Liver (tissue), 9 donors: ENCODE measurements around the gene GXYLT2. TPM values are rescaled to one million over a fixed set of nuclear protein-coding genes. Genes with fewer than 3 reads are reported as not detected.

ENCODE experiments used
- DNase-seq: peaks from one replicate; pipeline ENCODE4 v3.0.0-alpha.2; 2017; ENCODE audit warnings: low spot score
- H3K27ac ChIP-seq, 2 donors: one replicate each; pipeline ENCODE4 v1.7.0; 2013; ENCODE audit warnings: inconsistent platforms in 2 of 2, low read length in 2 of 2, control low read depth in 1 of 2, low read depth in 1 of 2, mild to moderate bottlenecking in 1 of 2
- H3K27me3 ChIP-seq, 4 donors: one replicate each; pipeline versions ENCODE4 v1.6.1 to v1.7.0; 2013; ENCODE audit warnings: low read length in 3 of 4, inconsistent platforms in 1 of 4, mild to moderate bottlenecking in 1 of 4, moderate library complexity in 1 of 4; ENCODE audit not compliant: control insufficient read depth in 4 of 4, insufficient read depth in 4 of 4
- H3K36me3 ChIP-seq, 4 donors: one replicate each; pipeline versions ENCODE4 v1.6.1 to v1.7.0; 2013; ENCODE audit warnings: low read length in 3 of 4, mild to moderate bottlenecking in 3 of 4, low read depth in 1 of 4, moderate library complexity in 1 of 4; ENCODE audit not compliant: control insufficient read depth in 4 of 4, insufficient read depth in 3 of 4
- H3K4me1 ChIP-seq, 4 donors: one replicate each; pipeline versions ENCODE4 v1.6.1 to v1.7.0; 2013; ENCODE audit warnings: low read length in 3 of 4, mild to moderate bottlenecking in 3 of 4, moderate library complexity in 1 of 4; ENCODE audit not compliant: control insufficient read depth in 4 of 4, insufficient read depth in 4 of 4
- H3K4me3 ChIP-seq, 3 donors: one replicate each; pipeline versions ENCODE4 v1.6.1 to v1.7.0; 2013; ENCODE audit warnings: low read length in 3 of 3, control low read depth in 1 of 3, low read depth in 1 of 3, mild to moderate bottlenecking in 1 of 3
- H3K9ac ChIP-seq, 2 donors: one replicate each; pipeline ENCODE4 v1.7.0; 2013; ENCODE audit warnings: low read length in 2 of 2, mild to moderate bottlenecking in 2 of 2, moderate library complexity in 2 of 2, control low read depth in 1 of 2, low read depth in 1 of 2
- H3K9me3 ChIP-seq, 4 donors: one replicate each; pipeline versions ENCODE4 v1.6.1 to v1.7.0; 2013; ENCODE audit warnings: low read length in 3 of 4; ENCODE audit not compliant: control insufficient read depth in 4 of 4
- EGR1 ChIP-seq, 2 donors: IDR thresholded peaks; 2 replicates each; pipeline ENCODE4 v1.6.1; 2016 to 2018; ENCODE audit warnings: antibody characterized with exemption in 2 of 2, low read depth in 2 of 2
- FOXA1 ChIP-seq: IDR thresholded peaks from 2 replicates; pipeline ENCODE4 v1.6.1; 2016; ENCODE audit warnings: antibody characterized with exemption
- FOXA2 ChIP-seq: IDR thresholded peaks from 2 replicates; pipeline ENCODE4 v1.6.1; 2016; ENCODE audit warnings: antibody characterized with exemption
- GABPA ChIP-seq, 2 donors: IDR thresholded peaks in 1 of 2; conservative IDR thresholded peaks in 1 of 2; 2 replicates each; pipeline ENCODE4 v1.6.1; 2016; ENCODE audit warnings: antibody characterized with exemption in 2 of 2, mild to moderate bottlenecking in 1 of 2, moderate library complexity in 1 of 2
- HNF4A ChIP-seq, 2 donors: conservative IDR thresholded peaks; 2 replicates each; pipeline ENCODE4 v1.6.1; 2016; ENCODE audit warnings: antibody characterized with exemption in 2 of 2, mild to moderate bottlenecking in 2 of 2
- HNF4G ChIP-seq: IDR thresholded peaks from 2 replicates; pipeline ENCODE4 v1.6.1; 2016; ENCODE audit warnings: antibody characterized with exemption
- JUND ChIP-seq, 2 donors: IDR thresholded peaks; 2 replicates each; pipeline ENCODE4 v1.6.1; 2016; ENCODE audit warnings: antibody characterized with exemption in 2 of 2
- NR2F2 ChIP-seq: IDR thresholded peaks from 2 replicates; pipeline ENCODE4 v1.6.1; 2016; ENCODE audit warnings: antibody characterized with exemption
- RAD21 ChIP-seq, 2 donors: IDR thresholded peaks; 2 replicates each; pipeline ENCODE4 v1.6.1; 2016; ENCODE audit warnings: antibody characterized with exemption in 2 of 2, mild to moderate bottlenecking in 2 of 2
- RXRA ChIP-seq, 2 donors: IDR thresholded peaks; 2 replicates each; pipeline ENCODE4 v1.6.1; 2017 to 2018; ENCODE audit warnings: antibody characterized with exemption in 2 of 2, mild to moderate bottlenecking in 1 of 2
- SP1 ChIP-seq: IDR thresholded peaks from 2 replicates; pipeline ENCODE4 v1.6.1; 2018; ENCODE audit warnings: antibody characterized with exemption, mild to moderate bottlenecking
- TAF1 ChIP-seq: conservative IDR thresholded peaks from 2 replicates; pipeline ENCODE4 v1.6.1; 2016; ENCODE audit warnings: antibody characterized with exemption, mild to moderate bottlenecking
- YY1 ChIP-seq: IDR thresholded peaks from 2 replicates; pipeline ENCODE4 v1.6.1; 2016; ENCODE audit warnings: antibody characterized with exemption, mild to moderate bottlenecking
- polyA plus RNA-seq, 2 donors: library from polyadenylated mRNA; stranded (reverse) in 1 of 2; unstranded in 1 of 2; fragments of 200-250 nt in 1 of 2; fragments of >200 nt in 1 of 2; fragmentation: Nextera tagmentation in 1 of 2; extraction: Ambion mirVana in 1 of 2; gene quantifications; one replicate each; pipeline versions ENCODE4 v1.2.1 to v1.2.3, GENCODE V29; 2013 to 2015
- total RNA-seq, 2 donors: library from RNA; depleted of rRNA; stranded (reverse); fragments of >200 nt; gene quantifications; one replicate each; pipeline ENCODE4 v1.2.3, GENCODE V29; 2014
- TF ChIP-seq, protein P1 (sequence below): IDR thresholded peaks from 2 replicates; pipeline ENCODE4 v1.6.1; 2016; ENCODE audit warnings: antibody characterized with exemption, mild to moderate bottlenecking
- TF ChIP-seq, protein P2 (sequence below): fragments of 150-350 bp; IDR thresholded peaks from 2 replicates; pipeline ENCODE4 v1.5.1; 2017; ENCODE audit warnings: improper control_type of control experiment, low read depth, low read length; ENCODE audit not compliant: missing input control
- TF ChIP-seq, protein P3 (sequence below): IDR thresholded peaks from 2 replicates; pipeline ENCODE4 v1.6.1; 2016; ENCODE audit warnings: antibody characterized with exemption
- TF ChIP-seq, protein P4 (sequence below): IDR thresholded peaks from 2 replicates; pipeline ENCODE4 v1.6.1; 2016; ENCODE audit warnings: antibody characterized with exemption
- TF ChIP-seq, protein P5 (sequence below): IDR thresholded peaks from 2 replicates; pipeline ENCODE4 v1.6.1; 2016; ENCODE audit warnings: antibody characterized with exemption
- donor health status: healthy.
- donor health status: healthy.
- donor health status: healthy.
- donor health status: healthy.
- donor health status: healthy.

Gene GXYLT2
- total and polyA plus RNA-seq, 4 donors: 0.06 to 0.98 (median 0.10) TPM

DNA sequence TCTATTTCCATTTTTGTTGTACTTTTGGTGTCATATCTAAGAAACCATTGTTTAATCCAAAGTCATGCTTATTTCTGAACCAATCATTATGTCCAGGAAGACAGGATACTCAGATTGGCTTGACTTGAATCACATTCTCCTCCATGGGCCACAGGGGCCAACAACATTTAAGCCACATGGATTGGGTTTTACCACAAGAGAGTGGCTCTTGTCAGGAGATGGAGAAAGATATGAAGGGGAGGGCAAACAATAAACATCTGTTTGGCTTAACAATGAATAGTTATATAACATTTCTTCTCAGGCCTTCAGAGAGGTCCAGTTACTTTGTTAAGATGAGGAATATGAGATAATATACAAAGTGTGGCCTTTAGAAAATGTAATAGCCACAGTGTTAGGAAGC lies 44.6 kb downstream of the GXYLT2 start:
- Histone ChIP-seq H3K36me3 (no peaks in the 10 kb centered on the region), H3K9ac (no peak overlapping the region), H3K9me3 (no peaks in the 10 kb centered on the region), H3K4me1 (no peaks in the 10 kb centered on the region), H3K27me3 (no peaks in the 10 kb centered on the region), H3K4me3 (no peak overlapping the region), H3K27ac (no peak overlapping the region)
- TF ChIP-seq NR2F2: no peak
- no peak for TF ChIP-seq RXRA (IDR thresholded peaks at IDR 0.05)
- TF ChIP-seq RAD21 (IDR thresholded peaks at IDR 0.05): no peak
- TF ChIP-seq HNF4G: no peak
- no peak for TF ChIP-seq GABPA (IDR thresholded peaks at IDR 0.05 in 1 of 2, conservative IDR thresholded peaks at IDR 0.05 in 1 of 2)
- TF ChIP-seq, protein P1, sequence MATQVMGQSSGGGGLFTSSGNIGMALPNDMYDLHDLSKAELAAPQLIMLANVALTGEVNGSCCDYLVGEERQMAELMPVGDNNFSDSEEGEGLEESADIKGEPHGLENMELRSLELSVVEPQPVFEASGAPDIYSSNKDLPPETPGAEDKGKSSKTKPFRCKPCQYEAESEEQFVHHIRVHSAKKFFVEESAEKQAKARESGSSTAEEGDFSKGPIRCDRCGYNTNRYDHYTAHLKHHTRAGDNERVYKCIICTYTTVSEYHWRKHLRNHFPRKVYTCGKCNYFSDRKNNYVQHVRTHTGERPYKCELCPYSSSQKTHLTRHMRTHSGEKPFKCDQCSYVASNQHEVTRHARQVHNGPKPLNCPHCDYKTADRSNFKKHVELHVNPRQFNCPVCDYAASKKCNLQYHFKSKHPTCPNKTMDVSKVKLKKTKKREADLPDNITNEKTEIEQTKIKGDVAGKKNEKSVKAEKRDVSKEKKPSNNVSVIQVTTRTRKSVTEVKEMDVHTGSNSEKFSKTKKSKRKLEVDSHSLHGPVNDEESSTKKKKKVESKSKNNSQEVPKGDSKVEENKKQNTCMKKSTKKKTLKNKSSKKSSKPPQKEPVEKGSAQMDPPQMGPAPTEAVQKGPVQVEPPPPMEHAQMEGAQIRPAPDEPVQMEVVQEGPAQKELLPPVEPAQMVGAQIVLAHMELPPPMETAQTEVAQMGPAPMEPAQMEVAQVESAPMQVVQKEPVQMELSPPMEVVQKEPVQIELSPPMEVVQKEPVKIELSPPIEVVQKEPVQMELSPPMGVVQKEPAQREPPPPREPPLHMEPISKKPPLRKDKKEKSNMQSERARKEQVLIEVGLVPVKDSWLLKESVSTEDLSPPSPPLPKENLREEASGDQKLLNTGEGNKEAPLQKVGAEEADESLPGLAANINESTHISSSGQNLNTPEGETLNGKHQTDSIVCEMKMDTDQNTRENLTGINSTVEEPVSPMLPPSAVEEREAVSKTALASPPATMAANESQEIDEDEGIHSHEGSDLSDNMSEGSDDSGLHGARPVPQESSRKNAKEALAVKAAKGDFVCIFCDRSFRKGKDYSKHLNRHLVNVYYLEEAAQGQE: no peak
- TF ChIP-seq JUND (IDR thresholded peaks at IDR 0.05): no peak
- TF ChIP-seq, protein P2, sequence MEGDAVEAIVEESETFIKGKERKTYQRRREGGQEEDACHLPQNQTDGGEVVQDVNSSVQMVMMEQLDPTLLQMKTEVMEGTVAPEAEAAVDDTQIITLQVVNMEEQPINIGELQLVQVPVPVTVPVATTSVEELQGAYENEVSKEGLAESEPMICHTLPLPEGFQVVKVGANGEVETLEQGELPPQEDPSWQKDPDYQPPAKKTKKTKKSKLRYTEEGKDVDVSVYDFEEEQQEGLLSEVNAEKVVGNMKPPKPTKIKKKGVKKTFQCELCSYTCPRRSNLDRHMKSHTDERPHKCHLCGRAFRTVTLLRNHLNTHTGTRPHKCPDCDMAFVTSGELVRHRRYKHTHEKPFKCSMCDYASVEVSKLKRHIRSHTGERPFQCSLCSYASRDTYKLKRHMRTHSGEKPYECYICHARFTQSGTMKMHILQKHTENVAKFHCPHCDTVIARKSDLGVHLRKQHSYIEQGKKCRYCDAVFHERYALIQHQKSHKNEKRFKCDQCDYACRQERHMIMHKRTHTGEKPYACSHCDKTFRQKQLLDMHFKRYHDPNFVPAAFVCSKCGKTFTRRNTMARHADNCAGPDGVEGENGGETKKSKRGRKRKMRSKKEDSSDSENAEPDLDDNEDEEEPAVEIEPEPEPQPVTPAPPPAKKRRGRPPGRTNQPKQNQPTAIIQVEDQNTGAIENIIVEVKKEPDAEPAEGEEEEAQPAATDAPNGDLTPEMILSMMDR: no peak
- TF ChIP-seq FOXA2: no peak
- TF ChIP-seq SP1: no peak
- TF ChIP-seq, protein P3, sequence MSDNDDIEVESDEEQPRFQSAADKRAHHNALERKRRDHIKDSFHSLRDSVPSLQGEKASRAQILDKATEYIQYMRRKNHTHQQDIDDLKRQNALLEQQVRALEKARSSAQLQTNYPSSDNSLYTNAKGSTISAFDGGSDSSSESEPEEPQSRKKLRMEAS: no peak
- no peak for TF ChIP-seq FOXA1
- TF ChIP-seq HNF4A (conservative IDR thresholded peaks at IDR 0.05): no peak
- TF ChIP-seq, protein P4, sequence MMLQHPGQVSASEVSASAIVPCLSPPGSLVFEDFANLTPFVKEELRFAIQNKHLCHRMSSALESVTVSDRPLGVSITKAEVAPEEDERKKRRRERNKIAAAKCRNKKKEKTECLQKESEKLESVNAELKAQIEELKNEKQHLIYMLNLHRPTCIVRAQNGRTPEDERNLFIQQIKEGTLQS: no peak
- no peak for TF ChIP-seq YY1
- no peak for TF ChIP-seq TAF1
- TF ChIP-seq EGR1 (IDR thresholded peaks at IDR 0.05; ENCODE audit: low read depth in 2 of 2): no peak
- TF ChIP-seq, protein P5, sequence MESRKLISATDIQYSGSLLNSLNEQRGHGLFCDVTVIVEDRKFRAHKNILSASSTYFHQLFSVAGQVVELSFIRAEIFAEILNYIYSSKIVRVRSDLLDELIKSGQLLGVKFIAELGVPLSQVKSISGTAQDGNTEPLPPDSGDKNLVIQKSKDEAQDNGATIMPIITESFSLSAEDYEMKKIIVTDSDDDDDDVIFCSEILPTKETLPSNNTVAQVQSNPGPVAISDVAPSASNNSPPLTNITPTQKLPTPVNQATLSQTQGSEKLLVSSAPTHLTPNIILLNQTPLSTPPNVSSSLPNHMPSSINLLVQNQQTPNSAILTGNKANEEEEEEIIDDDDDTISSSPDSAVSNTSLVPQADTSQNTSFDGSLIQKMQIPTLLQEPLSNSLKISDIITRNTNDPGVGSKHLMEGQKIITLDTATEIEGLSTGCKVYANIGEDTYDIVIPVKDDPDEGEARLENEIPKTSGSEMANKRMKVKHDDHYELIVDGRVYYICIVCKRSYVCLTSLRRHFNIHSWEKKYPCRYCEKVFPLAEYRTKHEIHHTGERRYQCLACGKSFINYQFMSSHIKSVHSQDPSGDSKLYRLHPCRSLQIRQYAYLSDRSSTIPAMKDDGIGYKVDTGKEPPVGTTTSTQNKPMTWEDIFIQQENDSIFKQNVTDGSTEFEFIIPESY: no peak
- DNase-seq: no peak
